Loucy (cell line): ENCODE data around the gene TRIO.

ENCODE experiments used
- H2AFZ ChIP-seq: fragments of 200-600 bp; sonication (generic); 2 replicates; pipeline ENCODE4 v1.6.0; 2016; ENCODE audit warnings: antibody characterized with exemption, mild to moderate bottlenecking, low read length, moderate library complexity
- H3F3A ChIP-seq: fragments of 200-600 bp; 2 replicates; pipeline ENCODE4 v1.6.0; 2016; ENCODE audit warnings: antibody characterized with exemption, low read depth, mild to moderate bottlenecking
- H3K27me3 ChIP-seq: fragments of 200-600 bp; sonication (generic); 2 replicates; pipeline ENCODE4 v1.6.1; 2014; ENCODE audit warnings: low read length, mild to moderate bottlenecking; ENCODE audit not compliant: insufficient read depth, poor library complexity, severe bottlenecking
- H3K36me3 ChIP-seq: fragments of 200-600 bp; sonication (generic); 2 replicates; pipeline ENCODE4 v1.6.1; 2016; ENCODE audit warnings: low read length; ENCODE audit not compliant: insufficient read depth
- H3K4me1 ChIP-seq: fragments of 200-600 bp; sonication (generic); 2 replicates; pipeline ENCODE4 v1.5.1; 2014; ENCODE audit warnings: low read length, mild to moderate bottlenecking; ENCODE audit not compliant: insufficient read depth, poor library complexity, severe bottlenecking
- H3K4me2 ChIP-seq: fragments of 200-600 bp; sonication (generic); 2 replicates; pipeline ENCODE4 v1.6.0; 2014; ENCODE audit warnings: antibody characterized with exemption, low read length, low read depth, mild to moderate bottlenecking; ENCODE audit not compliant: poor library complexity, severe bottlenecking
- H3K4me3 ChIP-seq: fragments of 200-600 bp; sonication (generic); 2 replicates; pipeline ENCODE4 v1.5.1; 2014; ENCODE audit warnings: low read length, mild to moderate bottlenecking, mixed read lengths; ENCODE audit not compliant: poor library complexity, severe bottlenecking
- H3K79me2 ChIP-seq: fragments of 200-600 bp; sonication (generic); 2 replicates; pipeline ENCODE4 v1.6.1; 2014; ENCODE audit warnings: low read length; ENCODE audit not compliant: insufficient read depth
- H3K9ac ChIP-seq: fragments of 200-600 bp; sonication (generic); 2 replicates; pipeline ENCODE4 v1.6.0; 2014; ENCODE audit warnings: mild to moderate bottlenecking, low read depth, low read length, moderate library complexity; ENCODE audit not compliant: poor library complexity, severe bottlenecking
- H3K9me2 ChIP-seq: fragments of 200-600 bp; sonication (generic); replicated peaks from 2 replicates; pipeline ENCODE4 v1.6.1; 2016; ENCODE audit warnings: low read depth, low read length, mixed read lengths
- H3K9me3 ChIP-seq: fragments of 200-600 bp; sonication (generic); 2 replicates; pipeline ENCODE4 v1.6.1; 2014; ENCODE audit warnings: mild to moderate bottlenecking, antibody characterized with exemption, low read length, low read depth; ENCODE audit not compliant: insufficient read depth
- H4K20me1 ChIP-seq: fragments of 200-600 bp; sonication (generic); 2 replicates; pipeline ENCODE4 v1.6.0; 2014; ENCODE audit warnings: antibody characterized with exemption, low read length, mild to moderate bottlenecking; ENCODE audit not compliant: insufficient read depth, poor library complexity, severe bottlenecking
- EZH2phosphoT487 ChIP-seq: fragments of 200-600 bp; IDR thresholded peaks from 2 replicates; pipeline ENCODE4 v1.6.1; 2018; ENCODE audit warnings: antibody characterized with exemption, mild to moderate bottlenecking, moderate library complexity, borderline replicate concordance
- TF ChIP-seq, protein P1 (sequence below): fragments of 200-600 bp; sonication (generic); conservative IDR thresholded peaks from 2 replicates; pipeline ENCODE4 v1.5.1; 2014; ENCODE audit warnings: mild to moderate bottlenecking, antibody characterized with exemption, low read length

TRIO gene

DNA sequence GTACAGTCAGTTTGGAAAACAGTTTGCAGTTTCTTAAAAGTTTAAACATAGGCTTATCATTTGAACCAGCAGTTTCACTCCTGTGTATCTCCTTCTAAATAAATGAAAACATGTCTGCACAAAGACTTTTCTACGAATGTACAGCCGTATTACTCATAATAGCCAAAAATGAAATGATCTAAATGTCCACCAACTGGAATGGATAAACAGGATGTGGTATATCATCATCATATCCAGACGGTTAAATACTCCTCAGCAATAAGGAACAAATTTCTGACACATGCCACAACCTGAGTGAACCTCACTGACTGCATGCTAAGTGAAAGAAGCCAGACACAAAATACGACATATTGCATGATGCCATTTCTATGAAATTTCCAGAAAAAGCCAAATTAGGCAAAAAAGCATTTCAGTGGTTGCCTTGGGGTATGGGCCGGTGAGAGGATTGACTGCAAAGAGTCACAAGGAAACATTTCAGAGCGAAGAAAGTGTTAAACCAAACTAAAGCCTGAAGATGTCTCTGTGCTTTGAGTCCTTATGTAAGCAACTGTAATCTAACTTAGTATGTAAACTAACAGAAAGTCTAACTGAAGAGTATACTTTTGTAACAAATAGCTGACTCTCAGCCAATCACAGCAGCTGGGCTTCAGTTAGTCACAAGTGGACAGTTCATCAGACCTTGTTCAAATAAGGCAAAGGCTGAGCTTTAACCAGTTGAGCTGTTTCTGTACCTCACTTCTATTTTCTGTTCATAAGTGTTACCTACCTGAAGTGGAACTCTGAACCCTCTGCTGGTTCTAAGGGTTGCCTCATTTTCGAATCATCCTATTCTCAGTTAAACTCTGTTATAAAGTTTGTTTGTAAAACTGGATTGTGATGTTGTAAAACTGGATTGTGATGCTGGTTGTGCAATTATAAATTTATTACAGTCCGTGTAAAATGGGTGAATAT is 65.2 kb downstream of the TRIO start:
- Histone ChIP-seq H4K20me1 (peaks cover 38% of the 10 kb centered on the region), H3K9ac (no peak overlapping the region), H3K4me3 (no peak overlapping the region), H3K36me3 (no peaks in the 10 kb centered on the region), H3K9me3 (no peaks in the 10 kb centered on the region), H3K4me2 (peak overlapping the region; percentile 19), H3K79me2 (peaks cover 90% of the 10 kb centered on the region), H3K9me2 (no peaks in the 10 kb centered on the region), H2AFZ (no peak overlapping the region), H3F3A (no peaks in the 10 kb centered on the region), H3K27me3 (no peaks in the 10 kb centered on the region), H3K4me1 (peaks cover 49% of the 10 kb centered on the region)
- TF ChIP-seq EZH2phosphoT487, result no peak
- TF ChIP-seq, protein P1, sequence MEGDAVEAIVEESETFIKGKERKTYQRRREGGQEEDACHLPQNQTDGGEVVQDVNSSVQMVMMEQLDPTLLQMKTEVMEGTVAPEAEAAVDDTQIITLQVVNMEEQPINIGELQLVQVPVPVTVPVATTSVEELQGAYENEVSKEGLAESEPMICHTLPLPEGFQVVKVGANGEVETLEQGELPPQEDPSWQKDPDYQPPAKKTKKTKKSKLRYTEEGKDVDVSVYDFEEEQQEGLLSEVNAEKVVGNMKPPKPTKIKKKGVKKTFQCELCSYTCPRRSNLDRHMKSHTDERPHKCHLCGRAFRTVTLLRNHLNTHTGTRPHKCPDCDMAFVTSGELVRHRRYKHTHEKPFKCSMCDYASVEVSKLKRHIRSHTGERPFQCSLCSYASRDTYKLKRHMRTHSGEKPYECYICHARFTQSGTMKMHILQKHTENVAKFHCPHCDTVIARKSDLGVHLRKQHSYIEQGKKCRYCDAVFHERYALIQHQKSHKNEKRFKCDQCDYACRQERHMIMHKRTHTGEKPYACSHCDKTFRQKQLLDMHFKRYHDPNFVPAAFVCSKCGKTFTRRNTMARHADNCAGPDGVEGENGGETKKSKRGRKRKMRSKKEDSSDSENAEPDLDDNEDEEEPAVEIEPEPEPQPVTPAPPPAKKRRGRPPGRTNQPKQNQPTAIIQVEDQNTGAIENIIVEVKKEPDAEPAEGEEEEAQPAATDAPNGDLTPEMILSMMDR, result no peak

DNA sequence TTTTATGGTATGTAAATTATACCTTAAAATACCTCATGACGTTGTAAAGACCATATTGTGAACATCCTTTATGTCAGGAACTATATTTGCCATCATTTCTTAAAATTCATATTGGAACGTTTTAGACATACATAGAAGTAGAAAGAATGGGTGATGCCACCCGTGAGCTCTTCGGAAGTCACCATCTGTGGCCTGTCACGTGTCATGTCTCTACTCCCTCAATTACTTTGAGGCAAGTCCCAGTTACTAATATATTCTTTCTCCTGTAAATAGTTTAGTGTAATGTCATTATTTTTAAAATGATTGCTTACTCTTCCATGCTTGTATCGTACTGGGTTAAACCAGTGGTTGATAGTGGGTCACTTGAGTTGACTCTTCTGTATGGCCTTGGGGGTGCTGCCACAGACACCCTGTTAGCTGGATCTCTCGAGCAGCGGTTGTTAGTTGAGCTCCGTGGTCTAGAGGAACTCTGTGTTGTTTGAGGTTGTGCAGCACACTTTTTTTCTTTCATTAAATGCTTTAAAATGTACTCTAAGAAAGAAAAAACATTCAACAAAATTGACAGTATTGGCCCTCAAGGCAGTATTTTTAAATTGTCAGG is 66.2 kb downstream of the TRIO start:
- Histone ChIP-seq H4K20me1 (peaks cover 29% of the 10 kb centered on the region), H3K79me2 (peaks cover 90% of the 10 kb centered on the region), H3K9ac (no peak overlapping the region), H3K4me3 (no peak overlapping the region), H3K27me3 (no peaks in the 10 kb centered on the region), H3K4me1 (peaks cover 47% of the 10 kb centered on the region), H3K9me2 (no peaks in the 10 kb centered on the region), H2AFZ (no peak overlapping the region), H3K4me2 (no peak overlapping the region), H3F3A (no peaks in the 10 kb centered on the region), H3K36me3 (no peaks in the 10 kb centered on the region), H3K9me3 (no peaks in the 10 kb centered on the region)
- TF ChIP-seq, protein P1, result no peak
- TF ChIP-seq EZH2phosphoT487, result no peak

DNA sequence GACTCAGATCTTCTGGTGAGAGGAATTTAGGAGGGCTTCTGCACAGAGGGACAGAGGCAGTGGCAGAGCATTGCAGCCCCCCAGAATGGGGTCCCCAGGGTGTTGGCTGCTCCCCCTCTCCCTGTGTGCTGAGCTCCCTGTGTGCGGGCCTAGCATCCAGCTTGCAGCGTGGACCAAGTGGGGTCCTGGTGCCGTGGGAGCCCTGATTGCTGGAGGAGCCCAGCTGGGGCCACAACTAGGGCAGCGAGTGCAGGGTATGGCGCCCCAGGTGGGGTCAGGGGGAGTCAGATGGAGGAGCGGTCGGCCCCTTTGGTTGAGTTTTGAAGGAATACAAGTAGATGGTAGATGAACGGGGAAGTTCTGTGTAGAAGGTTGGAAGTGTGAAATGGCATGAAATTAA is 66.7 kb downstream of the TRIO start:
- Histone ChIP-seq H3K4me1 (peaks cover 42% of the 10 kb centered on the region), H3K36me3 (no peaks in the 10 kb centered on the region)

More for the DNA sequence above, 66.7 kb downstream of the TRIO start:
- no peak for TF ChIP-seq EZH2phosphoT487
- TF ChIP-seq, protein P1, result no peak
- Histone ChIP-seq H3K9me3 (no peaks in the 10 kb centered on the region), H3F3A (no peaks in the 10 kb centered on the region), H4K20me1 (peaks cover 29% of the 10 kb centered on the region), H2AFZ (no peak overlapping the region), H3K79me2 (peaks cover 90% of the 10 kb centered on the region), H3K4me2 (no peak overlapping the region), H3K27me3 (no peaks in the 10 kb centered on the region), H3K9me2 (no peaks in the 10 kb centered on the region), H3K9ac (no peak overlapping the region), H3K4me3 (no peak overlapping the region)
